HG02884 (cell line): ENCODE results near the gene SRRM5.
"Not testable (repeated sequence)": the region's sequence is repeated elsewhere in the genome, so short reads cannot be mapped to it uniquely, and the experiment has no call there.

Experiments used
- ATAC-seq: cut with Tn5 transposase; IDR thresholded peaks from one replicate; pipeline ENCODE4 v1.9.1; 2021; ENCODE audit warnings: mild to moderate bottlenecking, moderate library complexity; ENCODE audit not compliant: unreplicated experiment

The SRRM5 gene

DNA sequence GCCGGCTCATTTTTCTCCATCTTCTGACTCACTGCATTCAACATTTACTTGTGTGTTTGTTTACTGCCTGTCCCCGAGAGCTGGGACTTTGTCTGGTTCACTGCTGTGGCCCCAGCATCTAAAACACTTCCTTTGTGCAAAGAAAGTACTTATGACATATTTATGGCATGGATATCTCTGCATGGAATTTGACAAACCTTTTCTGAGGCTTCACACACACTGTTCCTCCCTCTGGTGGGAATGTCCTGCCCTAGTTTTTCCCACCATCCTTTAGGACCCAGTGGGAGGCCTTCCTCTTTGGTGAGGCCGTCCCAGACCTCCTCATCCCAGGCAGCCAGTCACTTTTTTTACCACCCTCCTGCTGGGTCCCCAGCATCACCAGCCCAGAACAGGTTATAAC is 1.4 kb upstream of the SRRM5 start:
- ATAC-seq = no peak

DNA sequence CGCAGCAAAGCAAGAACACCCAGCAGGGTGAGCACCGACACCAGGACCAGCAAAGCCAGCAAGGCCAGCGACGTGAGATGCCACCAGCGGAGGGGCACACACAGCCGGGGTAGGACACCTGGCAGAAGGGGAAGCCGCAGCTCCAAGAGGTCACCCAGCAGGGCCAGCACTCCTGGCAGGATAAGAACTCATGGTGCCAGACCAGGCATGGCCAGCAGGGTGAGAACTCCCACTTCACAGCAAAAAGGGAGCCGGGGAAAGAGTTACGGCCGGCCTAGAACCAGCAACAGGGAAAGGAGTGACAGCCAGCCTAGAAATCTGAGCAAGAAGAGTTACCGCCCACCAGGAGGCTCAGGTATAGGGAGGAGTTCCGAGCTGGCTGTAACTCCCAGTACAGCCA is 486 bp downstream of the SRRM5 start:
- no peak for ATAC-seq

GRCh38 chr19:43616306-43616705 is 4.4 kb downstream of the SRRM5 start:
- ATAC-seq = no peak

- no peak for ATAC-seq
Measured at GRCh38 chr19:43616954-43617353, 5.1 kb downstream of the SRRM5 start.

GRCh38 chr19:43618921-43619261 is 7.0 kb downstream of the SRRM5 start:
- no peak for ATAC-seq

DNA sequence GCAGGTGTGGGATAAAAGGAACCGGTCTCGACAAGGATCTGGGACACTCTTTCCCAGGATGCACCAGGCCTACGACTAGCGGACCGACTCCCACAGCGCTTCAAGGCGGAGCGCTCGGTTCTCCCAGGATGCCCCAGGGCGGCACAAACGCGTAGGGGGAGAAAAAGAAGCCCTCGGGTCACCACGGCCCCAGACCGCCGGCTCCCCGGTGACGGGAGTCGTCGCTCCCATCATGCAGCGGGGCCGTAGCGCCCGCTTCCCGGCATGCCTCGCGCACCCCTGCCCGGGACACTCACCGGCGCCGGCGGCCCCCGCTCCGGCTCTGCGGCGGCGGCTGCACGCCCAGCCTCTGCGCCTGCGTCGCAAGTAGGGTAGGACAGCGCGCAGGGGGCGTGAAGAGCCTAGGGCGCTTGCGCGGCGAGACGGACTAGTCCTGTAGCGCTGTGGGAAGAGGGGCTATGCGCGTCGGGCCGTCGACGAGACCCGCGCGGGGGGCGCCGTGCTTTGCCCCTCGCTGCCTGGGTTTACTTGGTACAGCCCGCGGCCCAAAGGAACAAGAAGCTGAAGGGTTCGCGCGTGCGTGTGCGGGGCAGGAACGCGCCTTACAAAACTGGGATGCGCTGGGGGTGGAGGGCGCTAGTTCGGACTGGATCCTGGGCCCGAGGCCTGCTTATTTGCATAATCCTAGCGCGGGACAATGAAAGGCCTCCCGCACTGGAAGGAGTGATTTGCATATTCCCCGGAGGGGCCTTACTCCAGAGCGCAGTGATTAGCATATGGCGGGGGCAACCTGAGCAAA is 7.6 kb downstream of the SRRM5 start, which contains the start of gene ZNF428:
Gene ZNF428, minus strand, starts transcription at position 368 of the 799 bp plus-strand sequence. CDS start 5,325 bp downstream, outside the sequence.
- peak; percentile 64 for ATAC-seq

GRCh38 chr19:43620061-43621001 is 8.4 kb downstream of the SRRM5 start:
- ATAC-seq = no peak

- no peak for ATAC-seq
Measured at GRCh38 chr19:43622070-43622469, 10.2 kb downstream of the SRRM5 start.

GRCh38 chr19:43622956-43623355 is 11.1 kb downstream of the SRRM5 start:
- ATAC-seq = no peak

- ATAC-seq = no peak
Measured at GRCh38 chr19:43623889-43624670, 12.2 kb downstream of the SRRM5 start.

- ATAC-seq = no peak
Measured at GRCh38 chr19:43624933-43625332, 13.0 kb downstream of the SRRM5 start.

DNA sequence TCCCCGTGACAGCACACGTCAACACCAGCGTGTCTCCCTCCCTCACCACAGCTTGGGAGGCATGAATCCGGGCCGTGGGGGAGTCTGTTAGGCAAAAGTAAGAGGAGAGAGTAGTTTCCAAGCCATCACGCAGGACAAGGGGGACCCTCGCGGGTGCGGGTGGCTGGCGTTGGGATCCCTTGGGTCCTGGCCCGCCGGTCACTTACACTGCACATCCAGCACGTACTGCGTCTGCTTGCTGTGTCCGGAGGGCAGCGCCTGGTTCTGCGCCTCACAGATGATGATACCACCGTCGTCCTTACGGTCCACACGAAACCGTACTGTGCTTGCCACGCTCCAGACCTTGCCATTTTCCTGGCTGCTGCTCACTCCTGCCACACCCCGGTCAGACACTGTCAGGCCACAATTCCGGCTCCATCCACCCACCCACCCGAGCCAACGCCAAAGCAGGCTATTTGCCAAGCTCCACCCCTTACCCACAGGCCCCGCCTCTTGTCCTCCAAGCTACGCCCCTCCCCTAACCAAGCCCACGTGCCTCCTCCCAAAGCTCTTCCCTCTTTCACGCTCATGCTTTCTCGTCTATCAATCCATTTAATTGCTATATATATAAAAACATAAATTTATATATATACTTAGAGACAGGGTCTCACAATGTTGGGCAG is 14.2 kb downstream of the SRRM5 start:
- ATAC-seq = no peak

DNA sequence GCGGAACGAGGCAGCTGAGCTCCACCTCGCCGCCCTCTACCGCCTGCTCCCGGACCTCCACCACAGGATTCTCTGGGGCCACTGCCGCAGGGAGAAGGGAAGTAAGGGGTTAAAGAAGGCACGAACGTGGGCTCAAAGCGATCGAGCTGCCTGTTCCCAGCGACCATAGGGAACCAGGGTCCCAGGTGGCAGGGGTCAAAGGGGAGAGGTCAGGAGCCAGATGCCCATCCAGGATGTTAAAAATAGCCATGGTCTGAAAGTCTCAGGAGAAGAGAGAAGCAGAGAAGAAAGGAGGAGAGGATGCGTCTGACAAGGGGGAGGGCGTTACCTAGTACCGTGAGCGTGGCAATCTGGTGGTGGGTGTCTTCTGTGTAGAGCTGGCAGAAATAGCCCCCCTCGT is 14.9 kb downstream of the SRRM5 start:
- ATAC-seq = no peak

DNA sequence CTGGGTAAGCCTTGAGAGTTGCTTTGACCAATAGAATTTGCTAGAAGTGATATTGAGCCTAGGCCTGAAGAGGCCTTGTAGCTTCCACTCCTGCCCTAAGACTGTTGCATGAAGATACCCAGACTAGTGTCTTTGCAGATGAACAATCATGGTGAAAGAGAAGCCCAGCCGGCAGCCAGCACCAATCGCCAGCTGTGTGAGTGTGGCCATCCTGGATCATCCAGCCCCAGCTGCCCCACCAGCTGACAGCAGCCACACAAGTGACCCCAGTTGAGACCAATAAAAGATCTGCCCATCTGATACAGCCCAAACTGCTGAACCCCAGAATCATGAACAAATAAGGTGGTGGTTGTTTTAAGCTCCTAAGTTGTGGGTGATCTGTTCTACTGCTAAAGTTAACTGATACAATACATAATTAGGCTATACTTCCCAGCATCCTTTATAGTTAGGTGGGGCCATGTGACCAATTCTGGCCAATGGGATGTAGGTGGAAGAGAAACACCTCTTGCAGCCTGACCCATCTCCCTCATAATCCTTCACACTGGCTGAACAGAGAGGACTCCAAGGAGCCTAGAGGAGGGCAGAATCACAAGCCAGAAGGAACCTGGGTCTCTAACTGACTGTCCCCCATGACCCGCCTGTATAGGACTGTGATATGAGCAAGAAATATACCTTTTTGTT is 16.9 kb downstream of the SRRM5 start:
- no peak for ATAC-seq

- ATAC-seq = no peak
Measured at GRCh38 chr19:43631491-43631890, 19.6 kb downstream of the SRRM5 start.

GRCh38 chr19:43633520-43633919 is 21.6 kb downstream of the SRRM5 start:
- ATAC-seq = no peak

- no peak for ATAC-seq
Measured at GRCh38 chr19:43634068-43634467, 22.2 kb downstream of the SRRM5 start.

DNA sequence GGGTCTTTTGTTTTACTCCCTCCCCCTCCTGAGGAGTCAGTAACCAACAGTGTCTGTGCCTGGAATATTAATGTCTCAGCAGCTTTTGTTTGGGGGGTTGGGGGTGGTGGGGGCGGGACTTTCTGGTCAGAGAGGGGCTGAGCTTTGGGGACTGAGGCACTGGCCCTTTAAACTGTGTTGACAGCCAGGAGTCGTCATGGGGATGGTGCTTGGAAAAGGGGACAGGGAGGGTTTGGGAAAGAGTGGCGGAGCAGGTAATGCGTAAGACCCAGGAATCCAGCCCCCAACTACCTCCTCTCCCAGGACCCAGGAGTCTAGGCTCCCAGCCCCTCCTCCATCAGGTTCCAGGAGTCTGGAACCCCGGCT is 22.6 kb downstream of the SRRM5 start:
- no peak for ATAC-seq

DNA sequence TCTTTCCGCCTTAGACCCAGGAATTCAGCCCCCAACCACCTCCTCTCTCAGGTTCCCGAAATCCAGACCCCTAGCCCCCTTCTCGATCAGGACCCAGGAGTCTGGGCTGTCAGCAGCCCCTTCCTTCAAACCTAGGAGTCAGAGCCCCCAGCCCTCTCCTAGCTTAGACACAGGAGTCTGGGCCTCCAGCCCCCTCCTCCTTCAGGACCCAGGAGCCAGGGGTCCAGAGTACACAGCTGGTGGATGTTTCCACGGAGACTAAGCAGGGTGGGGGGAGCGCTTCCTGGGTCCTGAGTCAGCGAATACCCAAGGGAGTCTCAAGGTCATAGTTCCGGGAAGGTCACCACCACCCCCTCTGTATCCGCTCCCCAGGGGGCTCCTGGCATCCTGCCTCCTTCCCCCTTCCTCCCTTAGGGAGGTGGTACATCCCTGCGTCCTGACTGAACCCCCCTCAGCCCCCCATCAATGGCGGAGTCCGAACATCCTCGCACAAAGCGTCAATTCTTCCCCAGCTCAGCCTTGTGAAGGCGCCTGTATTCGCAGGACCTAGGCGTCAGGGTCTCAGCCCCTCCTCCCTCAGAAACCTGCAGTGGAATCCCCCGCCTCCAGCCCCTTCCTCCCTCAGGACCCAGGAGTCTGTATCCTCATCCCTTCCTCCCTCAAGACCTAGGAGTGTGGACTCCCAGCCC is 23.1 kb downstream of the SRRM5 start:
- no peak for ATAC-seq

DNA sequence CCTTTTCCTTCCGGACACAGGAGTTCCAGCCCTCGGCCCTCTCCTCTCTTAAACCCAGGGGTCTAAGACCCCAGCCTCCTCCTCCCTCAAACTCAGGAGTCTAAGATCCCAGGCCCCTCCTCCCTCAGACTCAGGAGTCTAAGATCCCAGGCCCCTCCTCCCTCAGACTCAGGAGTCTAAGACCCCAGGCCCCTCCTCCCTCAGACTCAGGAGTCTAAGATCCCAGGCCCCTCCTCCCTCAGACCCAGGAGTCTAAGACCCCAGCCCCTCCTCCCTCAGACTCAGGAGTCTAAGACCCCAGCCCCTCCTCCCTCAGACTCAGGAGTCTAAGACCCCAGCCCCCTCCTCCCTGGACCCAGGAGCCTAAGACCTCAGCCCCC is 23.7 kb downstream of the SRRM5 start:
- not testable (repeated sequence) for ATAC-seq
